NCI-H1048 (cell line): Measurements from ENCODE around the gene OPCML.

Experiments
- DNase-seq: peaks from one replicate; lab custom pipeline; 2025; lab: John Stamatoyannopoulos, UW

OPCML gene

GRCh38 chr11:132610216-132610615 lies 922.1 kb downstream of the OPCML start:
- DNase-seq, result no peak

- no peak for DNase-seq
Measured at GRCh38 chr11:132607575-132607974, 924.7 kb downstream of the OPCML start.

GRCh38 chr11:132605825-132606570 lies 926.3 kb downstream of the OPCML start:
- no peak for DNase-seq

- no peak for DNase-seq
Measured at GRCh38 chr11:132604431-132604830, 927.9 kb downstream of the OPCML start.

- no peak for DNase-seq
Measured at GRCh38 chr11:132601875-132602274, 930.4 kb downstream of the OPCML start.

- no peak for DNase-seq
Measured at GRCh38 chr11:132595711-132596134, 936.6 kb downstream of the OPCML start.

GRCh38 chr11:132595246-132595645 lies 937.1 kb downstream of the OPCML start:
- no peak for DNase-seq

- no peak for DNase-seq
Measured at GRCh38 chr11:132590986-132591385, 941.3 kb downstream of the OPCML start.

GRCh38 chr11:132590554-132590953 lies 941.7 kb downstream of the OPCML start:
- no peak for DNase-seq

GRCh38 chr11:132589791-132590190 lies 942.5 kb downstream of the OPCML start:
- no peak for DNase-seq

GRCh38 chr11:132588366-132588765 lies 943.9 kb downstream of the OPCML start:
- DNase-seq, result no peak

GRCh38 chr11:132587716-132588115 lies 944.6 kb downstream of the OPCML start:
- DNase-seq, result no peak

GRCh38 chr11:132586801-132587200 lies 945.5 kb downstream of the OPCML start:
- DNase-seq, result no peak

- DNase-seq, result no peak
Measured at GRCh38 chr11:132579634-132580327, 952.5 kb downstream of the OPCML start.

- no peak for DNase-seq
Measured at GRCh38 chr11:132579136-132579535, 953.2 kb downstream of the OPCML start.

GRCh38 chr11:132578580-132578979 lies 953.7 kb downstream of the OPCML start:
- no peak for DNase-seq

GRCh38 chr11:132576706-132577105 lies 955.6 kb downstream of the OPCML start:
- DNase-seq, result no peak

- DNase-seq, result no peak
Measured at GRCh38 chr11:132564091-132564885, 968.0 kb downstream of the OPCML start.

- DNase-seq, result no peak
Measured at GRCh38 chr11:132563050-132563449, 969.3 kb downstream of the OPCML start.

- no peak for DNase-seq
Measured at GRCh38 chr11:132561937-132562336, 970.4 kb downstream of the OPCML start.

- DNase-seq, result no peak
Measured at GRCh38 chr11:132559331-132560036, 972.8 kb downstream of the OPCML start.

- DNase-seq, result no peak
Measured at GRCh38 chr11:132556316-132556715, 976.0 kb downstream of the OPCML start.
